OCI-LY7 (cell line): ENCODE results near the gene CER1.

ENCODE experiments used
- CTCF ChIP-seq: fragments of 200-600 bp; sonication (generic); conservative IDR thresholded peaks from 2 replicates; pipeline ENCODE4 v1.5.1; 2014; ENCODE audit warnings: mild to moderate bottlenecking, antibody characterized with exemption, low read length, moderate library complexity, mixed read lengths
- EZH2phosphoT487 ChIP-seq: fragments of 200-600 bp; sonication (generic); IDR thresholded peaks from 2 replicates; pipeline ENCODE4 v1.6.1; 2018; ENCODE audit warnings: low read depth, borderline replicate concordance, mild to moderate bottlenecking, mixed run types, antibody characterized with exemption, low read length, moderate library complexity, mixed read lengths

DNA sequence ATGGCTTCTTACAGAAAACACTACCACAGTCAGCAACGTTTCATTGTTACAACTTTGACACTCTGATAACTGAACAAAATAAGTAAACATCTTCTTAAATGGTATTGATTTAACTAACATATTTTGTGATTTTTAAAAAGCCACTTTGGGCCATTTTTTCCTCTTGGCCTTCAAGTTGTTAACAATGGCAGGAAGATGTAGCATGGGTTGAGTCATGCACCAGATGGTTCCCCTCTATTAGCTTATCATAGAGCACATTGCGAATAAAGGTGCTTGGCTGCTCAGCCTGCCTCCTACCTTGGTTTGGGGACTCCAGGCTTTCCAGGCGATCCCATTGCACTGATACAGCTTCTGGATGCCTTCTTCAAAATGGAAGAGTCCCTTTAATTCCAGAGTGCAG lies 24.1 kb upstream of the CER1 start:
- TF ChIP-seq CTCF: no peak
- no peak for TF ChIP-seq EZH2phosphoT487
